CD4-positive, alpha-beta T cell treated with Interleukin-17A for 1 hour (primary cell): Measurements from ENCODE around the gene HYKK.
A peak's percentile ranks its signal among the peaks of the same experiment; 100 is the strongest.
"Not testable (repeated sequence)": the region's sequence is repeated elsewhere in the genome, so short reads cannot be mapped to it uniquely, and the experiment has no call there.

ENCODE experiments used
- DNase-seq: peaks from one replicate; pipeline ENCODE4 v3.0.0-alpha.2; 2020

The HYKK gene

DNA sequence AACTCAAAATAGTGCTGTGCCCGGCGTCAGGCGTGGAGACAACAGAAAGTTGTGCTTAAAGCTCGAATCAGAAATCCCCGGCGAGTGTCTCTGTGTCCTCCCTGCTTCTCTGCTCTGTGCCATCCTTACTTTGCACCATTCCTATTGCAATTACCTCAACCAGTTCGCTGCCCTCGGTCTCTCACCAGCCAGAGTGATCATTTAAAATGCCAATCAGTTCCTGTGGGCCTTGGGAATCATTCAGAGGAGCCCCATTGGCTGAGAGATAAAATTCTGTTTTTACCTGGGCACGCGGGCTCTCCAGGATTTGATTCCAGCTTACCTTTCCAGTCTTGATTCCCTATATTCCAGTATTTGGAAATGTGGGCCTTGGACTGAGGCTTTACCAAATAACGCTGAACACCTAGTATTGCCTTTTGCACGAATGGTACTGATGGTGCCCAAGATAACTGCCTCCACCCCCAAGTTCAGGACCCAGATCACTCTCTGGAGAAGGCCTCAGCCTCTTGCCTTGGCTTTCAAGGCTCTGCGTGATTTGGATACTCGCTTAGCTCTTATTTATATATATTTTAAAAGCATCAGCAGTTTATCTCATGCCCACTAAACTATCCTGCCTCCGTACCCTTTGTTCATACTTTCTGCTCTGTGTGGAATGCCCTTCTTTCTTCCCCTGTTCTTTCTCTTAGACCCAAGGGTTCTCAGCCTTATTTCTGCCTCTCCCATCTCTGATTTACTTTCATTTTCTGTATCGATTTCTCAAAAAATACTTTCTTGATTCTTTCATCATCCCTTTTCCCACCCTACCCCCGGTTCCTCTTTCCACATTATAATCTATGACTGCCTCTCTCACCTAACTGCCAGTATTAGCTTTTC is 33.7 kb downstream of the HYKK start:
- peak; percentile 31 for DNase-seq

DNA sequence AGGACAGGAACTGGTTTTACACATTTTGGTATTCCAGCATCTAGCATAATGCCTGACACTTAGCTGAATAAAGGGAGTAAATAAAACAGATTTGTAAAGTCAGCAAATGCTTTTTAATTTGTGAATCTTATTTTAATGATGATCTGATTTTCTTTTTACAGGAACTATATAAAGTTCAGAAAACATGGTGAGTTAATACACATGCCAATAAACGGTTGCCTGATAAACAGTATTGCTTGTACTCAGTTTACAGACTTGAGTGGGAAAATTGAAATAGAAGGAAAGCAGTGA is 34.3 kb downstream of the HYKK start:
- no peak for DNase-seq

DNA sequence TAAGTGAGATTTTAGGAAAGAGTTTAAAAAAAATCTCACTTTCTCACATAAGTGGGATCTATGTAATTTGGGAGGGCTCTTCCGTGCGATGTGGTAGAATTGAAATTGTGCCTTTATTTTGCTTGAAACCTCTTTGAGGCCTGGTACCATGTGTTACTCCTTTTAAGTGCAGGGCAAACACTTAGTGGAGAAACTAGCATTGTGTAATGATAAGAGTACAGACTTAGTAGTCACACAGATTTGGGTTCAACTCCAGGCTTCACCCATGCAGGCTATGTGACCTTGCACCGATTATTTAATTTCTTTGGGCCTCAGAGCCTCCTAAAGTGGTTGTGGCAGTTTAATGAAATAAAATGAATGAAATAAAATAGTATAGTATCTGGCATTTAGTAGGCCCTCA is 35.3 kb downstream of the HYKK start:
- DNase-seq: no peak

- no peak for DNase-seq
These were observed 42.8 kb downstream of the HYKK start for GRCh38 chr15:78550194-78550593.

GRCh38 chr15:78550815-78551214 is 43.4 kb downstream of the HYKK start:
- no peak for DNase-seq

DNA sequence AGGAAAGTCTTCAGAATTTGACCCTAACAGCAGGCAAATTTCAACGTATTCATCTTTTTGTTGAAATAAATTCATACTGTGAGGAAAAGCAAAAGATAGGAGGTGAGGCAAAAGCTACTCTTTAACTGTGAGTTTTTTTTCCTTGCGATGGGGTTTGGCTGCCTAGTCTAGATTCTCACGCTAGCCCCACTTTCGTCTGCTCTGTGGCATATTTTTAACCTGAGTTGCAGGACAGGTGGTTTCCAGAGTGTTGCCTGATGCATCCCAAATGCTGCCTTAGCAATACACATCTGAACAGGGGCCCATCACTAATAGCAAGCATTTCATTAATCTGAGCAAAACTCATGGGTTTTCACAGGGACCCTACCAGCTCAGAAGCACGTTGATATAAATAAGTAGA is 44.5 kb downstream of the HYKK start:
- no peak for DNase-seq

DNA sequence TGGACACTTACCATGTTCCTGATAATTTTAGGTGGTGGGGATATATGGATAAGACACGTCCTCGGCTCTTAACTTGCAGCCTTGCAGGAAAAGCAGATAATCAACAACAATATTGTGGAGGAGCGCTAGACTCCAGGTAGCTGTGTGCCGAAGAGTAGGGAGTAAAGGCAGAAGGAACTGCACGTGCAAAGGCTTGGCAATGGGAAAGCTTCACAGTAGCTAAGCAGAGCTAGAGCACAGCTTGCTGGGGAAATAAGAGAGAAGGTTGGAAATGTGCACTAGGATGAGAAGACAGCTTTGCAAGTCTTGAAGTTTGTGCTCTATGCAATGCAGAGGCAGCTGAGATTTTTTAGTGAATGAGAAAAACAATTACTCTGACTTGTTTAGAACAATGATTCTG is 45.2 kb downstream of the HYKK start:
- no peak for DNase-seq

GRCh38 chr15:78560201-78560600 is 52.8 kb downstream of the HYKK start:
- DNase-seq: not testable (repeated sequence)

DNA sequence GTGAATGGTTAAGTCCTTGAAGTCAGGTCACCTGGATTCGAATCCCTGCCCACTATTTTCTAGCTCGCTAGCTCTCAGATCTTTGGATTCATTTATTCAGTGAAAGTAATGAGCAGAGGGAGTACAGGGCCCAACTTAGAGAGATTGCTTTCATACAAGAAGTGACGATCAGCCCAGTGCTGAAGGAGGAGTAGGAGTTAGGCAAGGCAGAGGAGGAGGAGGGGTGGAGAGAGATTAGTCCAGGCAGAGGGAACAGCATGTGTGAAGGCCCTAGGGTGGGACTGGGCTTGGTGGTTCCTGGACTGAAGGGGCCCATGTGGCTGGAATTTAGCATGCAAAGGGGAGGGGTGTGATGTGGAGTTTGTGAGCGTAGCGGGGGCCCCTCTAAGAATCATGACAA is 54.1 kb downstream of the HYKK start:
- DNase-seq: no peak

DNA sequence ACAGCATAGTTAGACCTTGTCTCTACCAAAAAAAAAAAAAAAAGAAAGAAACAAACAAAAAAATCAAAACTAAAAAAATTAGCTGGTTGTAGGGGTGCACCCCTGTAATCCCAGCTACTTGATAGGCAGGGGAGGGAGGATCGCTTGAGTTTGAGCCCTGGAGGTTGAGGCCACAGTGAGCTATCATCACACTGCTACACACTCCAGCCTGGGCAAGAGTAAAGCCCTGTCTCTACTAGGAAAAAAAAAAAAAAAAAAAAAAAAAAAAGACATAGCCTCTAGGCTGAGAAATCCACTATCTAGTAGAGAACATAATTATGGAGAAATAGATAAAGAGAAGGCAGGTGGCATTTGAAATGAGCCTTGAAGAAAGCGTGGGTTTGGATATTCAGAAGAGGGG is 55.7 kb downstream of the HYKK start:
- DNase-seq: no peak

DNA sequence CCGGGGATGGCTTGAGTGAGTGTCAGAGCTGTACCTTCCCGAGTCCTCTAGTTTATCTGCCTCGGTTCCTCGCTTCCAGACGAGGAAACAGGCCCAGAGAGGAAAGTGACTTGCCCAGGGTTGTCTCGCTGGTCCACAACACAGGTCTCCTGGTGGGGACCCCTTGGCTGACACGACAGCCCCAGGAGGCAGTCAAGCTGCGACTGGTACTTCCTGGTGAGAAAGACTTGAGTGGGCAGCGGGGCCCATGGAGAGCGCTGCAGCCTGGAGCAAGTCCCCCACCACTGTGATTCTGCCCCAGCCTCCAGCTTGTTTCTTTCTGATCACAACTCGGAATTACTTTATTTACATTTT is 57.3 kb downstream of the HYKK start:
- DNase-seq: no peak

DNA sequence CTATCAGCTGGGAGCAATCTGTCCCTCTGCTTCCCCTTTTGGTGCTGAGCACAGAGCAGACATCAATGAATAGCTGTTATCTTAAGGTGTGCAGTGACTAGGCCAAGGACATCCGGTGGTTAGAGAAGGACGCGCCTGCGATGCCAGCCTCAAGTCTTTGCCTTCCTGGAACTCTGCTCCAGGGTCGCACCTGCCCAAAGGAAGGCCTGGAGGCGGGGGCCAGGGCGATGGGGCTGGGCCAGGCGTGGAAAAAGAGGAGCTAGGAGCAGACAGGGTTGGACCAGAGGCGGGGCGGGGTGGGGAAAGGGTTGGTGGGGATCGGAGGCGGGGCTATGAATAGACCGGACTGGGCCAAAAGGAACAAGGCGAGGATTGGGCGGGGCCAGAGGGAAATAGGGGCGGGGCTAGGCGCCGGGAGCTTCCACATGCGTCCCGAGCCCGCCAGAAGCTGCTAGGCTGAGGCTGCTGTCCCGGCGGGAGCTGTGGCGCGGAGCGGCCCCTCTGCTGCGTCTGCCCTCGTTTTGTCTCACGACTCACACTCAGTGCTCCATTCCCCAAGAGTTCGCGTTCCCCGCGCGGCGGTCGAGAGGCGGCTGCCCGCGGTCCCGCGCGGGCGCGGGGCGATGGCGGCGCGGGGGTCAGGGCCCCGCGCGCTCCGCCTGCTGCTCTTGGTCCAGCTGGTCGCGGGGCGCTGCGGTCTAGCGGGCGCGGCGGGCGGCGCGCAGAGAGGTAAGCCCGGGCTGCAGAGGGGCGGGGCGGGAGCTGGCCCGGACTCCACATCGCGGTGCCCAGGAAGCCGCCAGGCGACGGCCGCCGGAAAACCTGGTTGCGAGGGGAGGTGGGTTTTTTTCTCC is 57.9 kb downstream of the HYKK start, which contains the start of gene CHRNA5:
Gene CHRNA5 (plus strand): TSS at position 424 of the 854 bp plus-strand sequence. CDS start 200 bp downstream, at position 624.
- DNase-seq: peak; percentile 80

- no peak for DNase-seq
These were observed 58.8 kb downstream of the HYKK start for GRCh38 chr15:78565951-78566774.

- no peak for DNase-seq
These were observed 60.2 kb downstream of the HYKK start for GRCh38 chr15:78567531-78567930.

GRCh38 chr15:78570710-78571109 is 63.3 kb downstream of the HYKK start:
- no peak for DNase-seq

GRCh38 chr15:78571382-78571781 is 64.0 kb downstream of the HYKK start:
- DNase-seq: no peak

DNA sequence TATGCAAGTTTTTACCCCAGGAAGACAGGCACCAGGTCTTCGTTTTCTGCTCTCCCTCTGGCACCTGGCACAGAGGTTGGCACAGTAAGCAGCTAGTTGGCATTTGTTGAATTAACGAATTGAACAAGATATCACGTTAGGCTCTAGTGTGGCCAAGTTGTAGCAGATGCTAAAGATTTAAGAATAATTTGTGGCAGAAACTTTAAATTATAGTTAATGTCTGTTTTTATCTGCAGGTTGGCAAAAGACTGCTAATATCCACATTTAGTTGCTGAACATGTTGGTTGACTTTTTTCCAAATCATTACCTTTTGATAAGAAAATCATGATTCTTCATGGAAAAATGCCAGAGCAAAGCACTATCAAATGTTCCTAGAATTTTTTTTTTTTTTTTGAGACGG is 66.0 kb downstream of the HYKK start:
- DNase-seq: no peak

DNA sequence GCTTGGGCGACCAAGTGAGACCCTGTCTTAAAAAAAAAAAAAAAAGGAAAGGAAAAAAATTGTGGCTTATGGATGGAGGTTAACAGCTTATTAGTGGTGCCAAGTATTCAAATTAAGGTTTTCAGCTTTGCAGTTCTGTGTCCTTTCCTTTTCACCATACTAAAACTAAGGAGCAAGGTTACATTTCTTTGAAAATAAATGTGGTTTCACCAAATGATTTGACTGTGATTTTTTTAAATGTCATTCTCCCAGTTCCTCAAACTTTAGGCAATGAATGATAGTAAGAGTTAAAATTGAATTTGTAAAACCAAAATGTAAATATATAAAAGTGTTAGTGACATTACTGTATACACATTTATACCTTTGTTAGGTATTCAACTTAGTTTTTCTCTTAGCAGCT is 67.6 kb downstream of the HYKK start:
- DNase-seq: no peak
